Activated CD4-positive, alpha-beta memory T cell treated with anti-CD3 and anti-CD28 coated beads for 36 hours (primary cell): ENCODE measurements around the gene RELA. TPM values are rescaled to one million over a fixed set of nuclear protein-coding genes. Genes with fewer than 3 reads are reported as not detected.

Source experiments
- CTCF ChIA-PET: fragments of 350-600 bp; sonication (Branson Sonifier 250); formaldehyde crosslinking; loops from one replicate; lab custom pipeline; 2021; ENCODE audit warnings: antibody characterized with exemption, inconsistent platforms; lab: Charles Lee
- POLR2A ChIA-PET: fragments of 350-600 bp; sonication (Branson Sonifier 250); formaldehyde crosslinking; loops from one replicate; lab custom pipeline; 2021; ENCODE audit warnings: antibody characterized with exemption; lab: Charles Lee
- DNase-seq: peaks from one replicate; pipeline ENCODE4 v3.0.0-alpha.2; 2020
- H3K27ac Mint-ChIP-seq: one replicate; pipeline ENCODE4 v1.8.0; 2021; ENCODE audit warnings: mixed read lengths
- H3K27me3 Mint-ChIP-seq: one replicate; pipeline ENCODE4 v1.8.0; 2021; ENCODE audit warnings: mixed read lengths
- H3K36me3 Mint-ChIP-seq: one replicate; pipeline ENCODE4 v1.8.0; 2021; ENCODE audit warnings: mixed read lengths
- H3K4me1 Mint-ChIP-seq: one replicate; pipeline ENCODE4 v1.8.0; 2021; ENCODE audit warnings: low read depth, mixed read lengths
- H3K4me3 Mint-ChIP-seq: one replicate; pipeline ENCODE4 v1.8.0; 2021; ENCODE audit warnings: mild to moderate bottlenecking, mixed read lengths
- H3K9me3 Mint-ChIP-seq: one replicate; pipeline ENCODE4 v1.8.0; 2021; ENCODE audit warnings: mixed read lengths
- intact Hi-C: fragments of 100-400 bp; cut with micrococcal nuclease; formaldehyde crosslinking; loops from one replicate; pipeline ENCODE4 v1.15.1; 2023
- total RNA-seq, 2 experiments: library from RNA; stranded (reverse); gene quantifications; one replicate each; pipeline ENCODE4 v1.2.3, GENCODE V29; 2021

RELA gene
- total RNA-seq, 2 experiments from 2014 or later = 74.9 to 76.5 TPM

DNA sequence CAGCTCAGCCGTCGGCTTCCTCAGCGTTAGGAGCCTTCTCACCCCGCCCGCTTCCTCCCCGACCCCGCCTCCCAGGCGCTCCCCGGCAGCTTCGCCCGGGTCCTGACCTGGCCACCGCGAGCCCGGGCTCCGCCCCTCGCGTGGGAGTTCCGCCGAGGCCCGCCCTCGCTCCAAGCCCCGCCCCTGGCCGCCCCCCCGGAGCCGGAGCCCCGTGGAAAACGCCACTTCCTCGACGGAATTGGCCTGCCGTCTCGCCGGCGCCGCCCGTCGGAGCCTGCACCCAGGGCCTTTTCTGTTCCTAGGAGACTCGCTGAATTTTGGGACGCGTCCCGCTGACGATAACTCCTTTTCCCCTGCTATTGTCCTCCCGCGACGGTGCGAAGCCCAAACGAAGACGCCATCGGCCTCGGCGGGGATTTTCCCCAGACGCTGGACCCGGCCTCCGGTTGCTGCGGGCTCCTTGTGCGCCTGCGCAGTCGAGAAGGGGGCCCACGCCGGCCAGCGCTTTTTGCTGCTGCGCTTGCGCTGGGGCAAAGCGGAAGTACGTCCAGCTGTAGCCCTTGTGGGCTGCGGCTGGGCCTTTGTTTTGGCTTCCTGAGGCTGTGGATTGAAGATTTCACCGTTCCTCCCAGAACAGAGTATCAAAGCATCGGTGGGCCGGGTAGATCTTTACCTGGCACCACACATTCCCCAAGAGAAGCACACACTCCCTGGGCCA, 10.0 kb downstream of the RELA start:
- intact Hi-C loops = loop anchor here (1.0 to 5.0 kb wide), 4 partner anchors 11 to 80 kb away; partner anchors contain the start of genes FAM89B, PCNX3 and ZNRD2
- H3K27me3 Mint-ChIP-seq = no peaks in the 10 kb centered on the region
- no peaks in the 10 kb centered on the region for H3K9me3 Mint-ChIP-seq
- ChIA-PET POLR2A (interaction anchor here (0.7 to 3.4 kb wide), 10 partner anchors 10 to 218 kb away, joined by 3 to 28 read pairs (median 6); partner anchors contain the start of genes MAP3K11, PCNX3, RELA and RNASEH2C), CTCF (interaction anchor here (0.6 to 3.3 kb wide), 15 partner anchors 9 to 535 kb away, joined by 3 to 18 read pairs (median 4); partner anchors contain the start of genes MUS81 and SIPA1)
- peaks cover 51% of the 10 kb centered on the region for H3K4me1 Mint-ChIP-seq
- peak; percentile 97 for DNase-seq
- peak overlapping the region; percentile 93 for H3K27ac Mint-ChIP-seq
- H3K36me3 Mint-ChIP-seq = peaks cover 52% of the 10 kb centered on the region
- peak overlapping the region; percentile 77 for H3K4me3 Mint-ChIP-seq

DNA sequence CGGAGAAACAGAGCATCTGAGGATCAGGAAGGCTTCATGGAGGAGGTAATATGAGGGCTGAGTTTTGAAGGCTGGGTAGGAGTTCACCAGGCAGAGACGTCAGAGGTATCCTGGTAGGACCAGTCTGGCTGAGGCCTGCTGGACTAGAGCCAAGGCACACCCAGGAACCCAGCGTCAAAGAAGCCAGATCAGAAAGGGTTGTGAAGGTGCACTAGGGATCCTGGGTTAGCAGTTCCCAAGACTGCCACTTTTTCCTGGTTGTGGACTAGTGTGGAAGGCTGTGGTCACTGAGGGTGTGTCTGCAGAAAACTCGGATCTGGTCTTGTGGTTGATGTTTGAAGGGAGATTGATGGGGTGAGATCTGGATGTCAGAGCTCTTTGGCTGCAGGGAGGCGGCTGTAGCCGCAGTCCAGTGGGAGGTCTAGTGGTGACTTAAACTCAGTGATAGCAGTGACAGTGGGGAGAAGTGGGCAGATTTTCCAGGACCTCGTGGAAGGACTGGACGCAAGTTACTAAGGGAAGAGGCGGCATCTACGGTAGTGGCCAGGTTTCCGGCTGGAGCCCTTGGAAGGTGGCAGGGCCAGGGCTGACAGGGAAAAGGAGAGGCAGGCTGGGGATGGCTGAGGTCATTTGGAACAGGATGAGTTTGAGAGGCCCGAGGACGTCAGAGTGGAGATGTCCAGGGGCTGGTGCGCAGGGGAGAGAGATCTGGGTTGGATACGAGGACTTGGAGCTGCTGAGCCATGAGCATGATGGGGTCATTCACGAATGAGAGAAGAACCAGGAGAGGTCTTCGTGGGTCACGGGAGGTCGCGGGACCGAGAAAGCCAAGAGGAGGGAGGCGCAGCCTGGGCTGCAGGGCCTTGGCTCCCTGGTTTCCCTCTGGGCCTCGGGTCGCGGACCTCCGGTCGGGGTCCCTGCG, 10.9 kb downstream of the RELA start:
- Mint-ChIP-seq H3K36me3 (peaks cover 45% of the 10 kb centered on the region), H3K4me3 (peak overlapping the region; percentile 77), H3K27me3 (no peaks in the 10 kb centered on the region), H3K4me1 (peaks cover 43% of the 10 kb centered on the region), H3K9me3 (no peaks in the 10 kb centered on the region), H3K27ac (peak overlapping the region; percentile 79)
- DNase-seq = no peak
- intact Hi-C loops = loop anchor here (1.0 to 5.0 kb wide), 3 partner anchors 12 to 80 kb away; partner anchors contain the start of genes FAM89B, PCNX3 and ZNRD2
- ChIA-PET POLR2A (interaction anchor here (0.6 to 3.4 kb wide), 8 partner anchors 10 to 349 kb away, joined by 3 to 28 read pairs (median 7); partner anchors contain the start of genes MAP3K11, PCNX3, RELA and SIPA1), CTCF (interaction anchor here (0.9 to 3.3 kb wide), 13 partner anchors 10 to 338 kb away, joined by 3 to 18 read pairs (median 3); partner anchors contain the start of genes MUS81 and SIPA1)

DNA sequence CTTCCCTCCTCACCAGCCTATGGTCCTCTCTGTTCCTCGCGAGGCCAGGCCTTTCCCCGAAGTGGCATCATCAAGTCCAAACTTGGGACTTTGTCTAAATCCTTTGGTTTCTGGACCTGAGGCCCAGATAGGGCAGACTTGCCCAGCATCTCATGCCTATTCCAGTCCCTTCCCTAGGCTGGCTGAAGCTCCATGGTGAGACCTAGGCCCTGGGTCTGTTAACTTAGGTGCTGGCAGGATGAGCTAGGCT, 11.5 kb downstream of the RELA start:
- intact Hi-C loops = loop anchor here (5.0 kb wide), 1 partner anchor 79 kb away; the partner anchor contains the start of genes FAM89B and ZNRD2

DNA sequence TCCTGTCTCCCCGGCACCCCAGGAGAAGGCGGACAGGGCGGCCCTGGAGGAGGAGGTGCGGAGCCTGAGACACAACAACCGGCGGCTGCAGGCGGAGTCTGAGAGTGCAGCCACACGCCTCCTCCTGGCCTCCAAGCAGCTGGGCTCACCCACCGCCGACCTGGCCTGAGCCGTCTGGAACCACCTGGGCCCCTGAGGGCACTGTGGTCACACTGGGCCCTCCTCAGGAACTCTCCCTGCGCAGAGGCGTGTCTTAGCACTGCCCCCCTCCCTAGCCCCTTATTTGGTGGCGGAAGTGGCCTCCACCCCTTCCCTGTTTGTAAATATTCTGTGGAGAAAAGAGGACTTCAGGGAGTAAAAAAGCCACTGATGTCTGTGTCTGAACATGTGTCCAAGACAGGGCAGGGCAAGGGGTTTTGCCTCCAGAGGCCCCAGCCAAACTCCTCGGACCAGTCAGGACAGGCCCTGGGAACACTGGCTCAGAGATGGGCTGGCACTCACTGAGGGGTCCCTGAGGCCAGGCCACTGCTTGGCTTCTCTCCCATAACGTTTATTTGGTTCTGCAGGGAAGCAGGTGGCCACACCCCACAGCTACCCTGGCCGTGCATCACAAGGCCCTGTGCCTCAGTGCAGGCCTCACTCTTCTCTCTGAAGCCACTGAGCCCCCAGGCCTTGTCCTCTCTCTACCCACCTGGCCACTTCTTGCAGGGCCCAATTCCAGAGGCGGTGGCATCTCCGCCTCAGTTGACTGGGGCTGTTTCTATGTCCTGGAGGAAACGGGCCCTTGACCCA, 12.0 kb downstream of the RELA start:
- no peak for DNase-seq
- CTCF ChIA-PET = interaction anchor here (1.4 to 1.6 kb wide), 2 partner anchors 25 to 109 kb away, joined by 3 to 4 read pairs; no protein-coding TSS in a partner anchor
- peaks cover 33% of the 10 kb centered on the region for H3K4me1 Mint-ChIP-seq
- no peak overlapping the region for H3K4me3 Mint-ChIP-seq
- intact Hi-C loops = loop anchor here (5.0 kb wide), 1 partner anchor 78 kb away; the partner anchor contains the start of genes FAM89B and ZNRD2
- POLR2A ChIA-PET = interaction anchor here (1.8 kb wide), 1 partner anchor 12 kb away, joined by 7 read pairs; the partner anchor contains the start of gene SIPA1
- H3K36me3 Mint-ChIP-seq = peaks cover 39% of the 10 kb centered on the region
- no peak overlapping the region for H3K27ac Mint-ChIP-seq
- no peaks in the 10 kb centered on the region for H3K27me3 Mint-ChIP-seq
- H3K9me3 Mint-ChIP-seq = no peaks in the 10 kb centered on the region

More for the DNA sequence above, 11.5 kb downstream of the RELA start:
- Mint-ChIP-seq H3K36me3 (peaks cover 41% of the 10 kb centered on the region), H3K4me1 (peaks cover 38% of the 10 kb centered on the region), H3K27ac (peak overlapping the region; percentile 79), H3K27me3 (no peaks in the 10 kb centered on the region), H3K4me3 (no peak overlapping the region), H3K9me3 (no peaks in the 10 kb centered on the region)
- POLR2A ChIA-PET = interaction anchor here (0.6 to 1.8 kb wide), 3 partner anchors 13 to 350 kb away, joined by 3 to 7 read pairs (median 3); partner anchors contain the start of gene SIPA1
- CTCF ChIA-PET = interaction anchor here (1.4 to 3.3 kb wide), 3 partner anchors 12 to 110 kb away, joined by 3 to 18 read pairs (median 4); partner anchors contain the start of gene SIPA1
- no peak for DNase-seq

DNA sequence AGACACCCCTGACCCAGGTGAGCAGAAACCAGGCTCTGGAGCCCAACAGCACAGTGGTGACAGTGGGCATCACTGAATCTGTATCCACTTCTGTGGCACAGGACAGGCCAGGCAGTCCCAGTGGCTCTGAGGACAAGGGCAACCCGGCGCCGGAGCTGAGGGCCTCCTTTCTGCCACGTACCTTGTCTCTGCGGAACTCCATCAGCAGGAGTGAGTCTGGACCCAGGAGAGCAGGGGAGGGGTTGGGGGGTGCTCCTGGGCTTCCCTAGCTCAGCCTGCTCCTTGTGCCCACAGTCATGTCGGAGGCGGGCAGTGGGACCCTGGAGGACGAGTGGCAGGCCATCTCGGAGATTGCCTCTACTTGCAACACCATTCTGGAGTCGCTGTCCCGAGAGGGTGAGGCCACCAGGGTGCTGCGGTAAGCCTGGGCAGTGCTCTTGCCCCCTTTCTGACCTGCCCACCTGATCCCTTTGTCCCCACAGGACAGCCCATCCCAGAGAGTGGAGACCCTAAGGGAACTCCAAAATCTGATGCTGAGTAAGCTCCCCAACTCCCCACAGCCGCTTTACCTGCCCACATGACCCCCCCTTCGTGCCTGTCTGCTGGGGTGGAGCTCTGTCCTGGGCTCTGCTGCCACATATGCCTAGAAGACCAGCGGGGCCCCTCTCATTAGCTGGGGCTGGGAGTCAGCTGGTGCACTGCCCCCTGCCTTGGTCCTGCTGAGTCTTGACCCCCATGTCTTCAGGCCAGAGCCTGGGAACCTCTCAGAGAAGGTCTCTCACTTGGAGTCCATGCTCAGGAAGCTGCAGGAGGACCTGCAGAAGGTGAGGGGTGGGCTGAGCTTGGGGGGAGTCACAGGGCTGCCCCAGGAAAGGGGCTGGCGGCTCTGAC, 12.8 kb downstream of the RELA start:
- Mint-ChIP-seq H3K4me1 (peaks cover 28% of the 10 kb centered on the region), H3K27me3 (no peaks in the 10 kb centered on the region), H3K9me3 (no peaks in the 10 kb centered on the region), H3K4me3 (no peak overlapping the region), H3K36me3 (peaks cover 40% of the 10 kb centered on the region), H3K27ac (no peak overlapping the region)
- ChIA-PET POLR2A (interaction anchor here (1.1 kb wide), 1 partner anchor 25 kb away, joined by 3 read pairs; no protein-coding TSS in a partner anchor), CTCF (no interaction called here)
- DNase-seq = no peak
- intact Hi-C loops = loop anchor here (5.0 kb wide), 1 partner anchor 78 kb away; the partner anchor contains the start of genes FAM89B and ZNRD2

DNA sequence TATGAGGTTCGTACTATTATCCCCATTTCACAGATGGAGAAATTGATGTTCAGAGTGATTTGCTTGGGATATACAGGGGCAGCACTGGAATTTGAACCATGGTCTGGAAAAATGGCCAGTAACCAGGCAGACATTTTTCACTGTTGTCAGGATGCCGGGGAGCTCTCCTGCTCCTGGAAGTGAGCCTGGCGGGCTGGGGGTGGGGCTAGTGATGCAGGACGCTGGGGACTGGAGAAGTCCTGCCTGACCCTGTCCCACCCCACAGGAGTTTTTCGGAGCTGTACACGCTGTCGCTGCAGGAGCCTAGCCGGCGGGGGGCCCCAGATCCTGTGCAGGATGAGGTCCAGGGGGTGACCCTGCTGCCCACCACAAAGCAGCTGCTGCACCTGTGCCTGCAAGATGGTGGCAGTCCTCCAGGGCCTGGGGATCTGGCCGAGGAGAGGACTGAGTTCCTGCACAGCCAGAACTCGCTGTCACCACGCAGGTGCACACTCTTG, 13.7 kb downstream of the RELA start:
- no peak overlapping the region for H3K27ac Mint-ChIP-seq

DNA sequence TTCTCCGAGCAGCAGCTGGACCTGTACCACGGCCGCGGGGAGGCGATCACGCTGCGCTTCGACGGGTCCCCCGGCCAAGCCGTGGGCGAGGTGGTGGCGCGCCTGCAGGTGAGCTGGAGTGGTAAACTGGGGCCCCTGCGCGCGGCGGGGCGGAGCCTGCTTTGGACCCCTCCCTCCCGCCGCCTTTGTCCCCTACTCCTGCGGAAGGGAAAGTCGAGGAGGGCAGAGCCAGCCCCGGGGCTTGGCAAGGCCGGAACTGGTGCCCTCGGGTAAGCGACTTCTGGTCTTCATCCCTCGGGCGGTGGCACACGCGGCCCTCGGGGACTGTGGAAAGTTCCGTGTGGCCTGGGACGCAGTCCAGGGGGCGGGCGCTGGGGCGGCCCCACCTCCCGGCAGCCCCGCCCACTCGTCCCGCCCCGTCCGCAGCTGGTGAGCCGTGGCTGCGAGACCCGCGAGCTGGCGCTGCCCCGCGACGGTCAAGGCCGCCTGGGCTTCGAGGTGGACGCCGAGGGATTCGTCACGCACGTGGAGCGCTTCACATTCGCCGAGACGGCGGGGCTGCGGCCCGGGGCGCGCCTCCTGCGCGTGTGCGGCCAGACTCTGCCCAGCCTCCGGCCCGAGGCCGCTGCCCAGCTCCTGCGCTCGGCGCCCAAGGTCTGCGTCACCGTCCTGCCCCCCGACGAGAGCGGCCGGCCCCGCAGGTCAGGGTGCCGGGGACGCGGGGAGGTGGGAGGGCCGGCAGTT, 15.6 kb downstream of the RELA start:
- peaks cover 37% of the 10 kb centered on the region for H3K36me3 Mint-ChIP-seq
- intact Hi-C loops = no loop called here
- no peaks in the 10 kb centered on the region for H3K9me3 Mint-ChIP-seq
- H3K27ac Mint-ChIP-seq = no peak overlapping the region
- no peaks in the 10 kb centered on the region for H3K27me3 Mint-ChIP-seq
- ChIA-PET CTCF (no interaction called here), POLR2A (interaction anchor here (1.0 kb wide), 1 partner anchor 14 kb away, joined by 3 read pairs; no protein-coding TSS in a partner anchor)
- peaks cover 22% of the 10 kb centered on the region for H3K4me1 Mint-ChIP-seq
- H3K4me3 Mint-ChIP-seq = no peak overlapping the region
- no peak for DNase-seq

More for the DNA sequence above, 13.7 kb downstream of the RELA start:
- intact Hi-C loops = no loop called here
- Mint-ChIP-seq H3K4me1 (peaks cover 27% of the 10 kb centered on the region), H3K27me3 (no peaks in the 10 kb centered on the region), H3K36me3 (peaks cover 38% of the 10 kb centered on the region), H3K9me3 (no peaks in the 10 kb centered on the region), H3K4me3 (no peak overlapping the region)
- ChIA-PET CTCF (no interaction called here), POLR2A (interaction anchor here (1.1 to 1.3 kb wide), 2 partner anchors 9 to 24 kb away, joined by 3 to 4 read pairs; no protein-coding TSS in a partner anchor)
- DNase-seq = no peak

DNA sequence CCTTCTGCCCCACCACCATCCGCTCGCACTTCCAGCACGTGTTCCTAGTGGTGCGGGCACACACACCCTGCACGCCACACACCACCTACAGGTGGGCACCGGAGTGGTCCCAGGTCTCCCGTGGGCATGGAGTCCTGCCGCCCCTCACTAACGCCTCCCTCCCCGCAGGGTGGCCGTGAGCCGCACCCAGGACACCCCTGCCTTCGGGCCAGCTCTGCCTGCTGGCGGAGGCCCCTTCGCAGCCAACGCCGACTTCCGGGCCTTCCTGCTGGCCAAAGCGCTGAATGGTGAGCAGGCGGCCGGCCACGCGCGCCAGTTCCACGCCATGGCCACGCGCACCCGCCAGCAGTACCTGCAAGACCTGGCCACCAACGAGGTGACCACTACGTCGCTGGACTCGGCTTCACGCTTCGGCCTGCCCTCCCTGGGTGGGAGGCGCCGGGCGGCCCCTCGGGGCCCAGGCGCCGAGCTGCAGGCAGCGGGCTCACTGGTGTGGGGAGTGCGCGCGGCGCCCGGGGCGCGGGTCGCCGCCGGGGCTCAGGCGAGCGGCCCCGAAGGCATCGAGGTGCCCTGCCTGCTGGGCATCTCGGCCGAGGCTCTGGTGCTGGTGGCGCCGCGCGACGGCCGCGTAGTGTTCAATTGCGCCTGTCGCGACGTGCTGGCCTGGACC, 16.3 kb downstream of the RELA start:
- Mint-ChIP-seq H3K36me3 (peaks cover 39% of the 10 kb centered on the region), H3K9me3 (no peaks in the 10 kb centered on the region), H3K27me3 (no peaks in the 10 kb centered on the region), H3K27ac (no peak overlapping the region), H3K4me1 (peaks cover 22% of the 10 kb centered on the region), H3K4me3 (no peak overlapping the region)
- CTCF ChIA-PET = no interaction called here
- POLR2A ChIA-PET = interaction anchor here (1.0 kb wide), 1 partner anchor 14 kb away, joined by 3 read pairs; no protein-coding TSS in a partner anchor
- no peak for DNase-seq
- intact Hi-C loops = no loop called here

DNA sequence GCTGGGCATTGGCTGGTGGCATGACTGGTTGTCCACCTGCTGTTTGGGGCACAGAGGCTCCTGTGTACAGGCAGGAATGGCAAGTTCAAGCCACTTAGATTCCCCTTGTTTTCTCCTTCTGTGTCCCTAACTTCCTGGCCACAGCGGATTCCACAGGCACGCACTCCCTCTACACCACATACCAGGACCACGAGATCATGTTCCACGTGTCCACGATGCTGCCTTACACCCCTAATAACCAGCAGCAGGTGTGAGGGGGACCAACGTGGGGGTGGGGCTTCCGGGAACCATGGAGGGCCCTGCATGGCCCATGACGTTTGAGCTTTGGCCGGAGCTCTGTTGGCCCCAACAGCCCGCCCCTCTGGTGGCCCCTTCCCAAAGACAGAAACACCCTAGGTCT, 17.0 kb downstream of the RELA start:
- peaks cover 24% of the 10 kb centered on the region for H3K4me1 Mint-ChIP-seq
- no peaks in the 10 kb centered on the region for H3K27me3 Mint-ChIP-seq
- H3K4me3 Mint-ChIP-seq = no peak overlapping the region
- CTCF ChIA-PET = interaction anchor here (1.3 kb wide), 1 partner anchor 134 kb away, joined by 3 read pairs; no protein-coding TSS in a partner anchor
- no peak overlapping the region for H3K27ac Mint-ChIP-seq
- no peaks in the 10 kb centered on the region for H3K9me3 Mint-ChIP-seq
- POLR2A ChIA-PET = interaction anchor here (1.8 kb wide), 1 partner anchor 13 kb away, joined by 8 read pairs; no protein-coding TSS in a partner anchor
- H3K36me3 Mint-ChIP-seq = peaks cover 40% of the 10 kb centered on the region
- DNase-seq = no peak
- intact Hi-C loops = no loop called here
